Measurements from ENCODE around the gene FASN. TPM values are rescaled to one million over a fixed set of nuclear protein-coding genes. Genes with fewer than 3 reads are reported as not detected.

Gene FASN
- total RNA-seq, 2 experiments from 2014 or later = 255 to 261 TPM

GRCh38 chr17:82127704-82128103, 29.7 kb upstream of the FASN start:
- Mint-ChIP-seq H3K27ac (peak overlapping the region; percentile 98), H3K36me3 (ENCODE audit: low read depth) (peaks cover 16% of the 10 kb centered on the region), H3K9me3 (ENCODE audit: insufficient read depth) (no peaks in the 10 kb centered on the region), H3K27me3 (ENCODE audit: low read depth) (no peaks in the 10 kb centered on the region), H3K4me1 (ENCODE audit: low read depth) (peaks cover 49% of the 10 kb centered on the region), H3K4me3 (peak overlapping the region; percentile 70)
- ChIA-PET CTCF (interaction anchor here (0.5 to 2.2 kb wide), 8 partner anchors 10 to 203 kb away, joined by 3 to 16 read pairs (median 4); no protein-coding TSS in a partner anchor), POLR2A (interaction anchor here (0.6 to 2.0 kb wide), 6 partner anchors 10 to 101 kb away, joined by 3 to 7 read pairs (median 3); partner anchors contain the start of genes FASN and SLC16A3)
- peak; percentile 9 for ATAC-seq
- peak; percentile 57 for DNase-seq

- ATAC-seq (peak; percentile 37), DNase-seq (no peak)
- peaks cover 53% of the 10 kb centered on the region for H3K4me1 Mint-ChIP-seq (ENCODE audit: low read depth)
- POLR2A ChIA-PET = interaction anchor here (0.6 to 2.0 kb wide), 8 partner anchors 10 to 101 kb away, joined by 3 to 7 read pairs (median 4); partner anchors contain the start of genes FASN and SLC16A3
- H3K27me3 Mint-ChIP-seq (ENCODE audit: low read depth) = no peaks in the 10 kb centered on the region
- peak overlapping the region; percentile 98 for H3K27ac Mint-ChIP-seq
- H3K9me3 Mint-ChIP-seq (ENCODE audit: insufficient read depth) = no peaks in the 10 kb centered on the region
- CTCF ChIA-PET = interaction anchor here (0.9 to 2.2 kb wide), 15 partner anchors 9 to 177 kb away, joined by 3 to 16 read pairs (median 4); partner anchors contain the start of gene DCXR
- H3K4me3 Mint-ChIP-seq = peak overlapping the region; percentile 70
- H3K36me3 Mint-ChIP-seq (ENCODE audit: low read depth) = peaks cover 17% of the 10 kb centered on the region
Measured at GRCh38 chr17:82127315-82127595, 29.2 kb upstream of the FASN start.

GRCh38 chr17:82126556-82127314, 28.7 kb upstream of the FASN start:
- ChIA-PET POLR2A (interaction anchor here (0.8 to 2.0 kb wide), 7 partner anchors 11 to 102 kb away, joined by 3 to 7 read pairs (median 5); partner anchors contain the start of genes FASN and SLC16A3), CTCF (interaction anchor here (0.9 to 2.2 kb wide), 16 partner anchors 10 to 177 kb away, joined by 3 to 16 read pairs (median 4); partner anchors contain the start of gene DCXR)
- H3K4me3 Mint-ChIP-seq = peak overlapping the region; percentile 70
- peak overlapping the region; percentile 98 for H3K27ac Mint-ChIP-seq
- H3K4me1 Mint-ChIP-seq (ENCODE audit: low read depth) = peaks cover 59% of the 10 kb centered on the region
- peaks cover 20% of the 10 kb centered on the region for H3K36me3 Mint-ChIP-seq (ENCODE audit: low read depth)
- DNase-seq (peak; percentile 92), ATAC-seq (peak; percentile 93)
- no peaks in the 10 kb centered on the region for H3K9me3 Mint-ChIP-seq (ENCODE audit: insufficient read depth)
- H3K27me3 Mint-ChIP-seq (ENCODE audit: low read depth) = no peaks in the 10 kb centered on the region

- H3K4me1 Mint-ChIP-seq (ENCODE audit: low read depth) = peaks cover 79% of the 10 kb centered on the region
- H3K36me3 Mint-ChIP-seq (ENCODE audit: low read depth) = peaks cover 21% of the 10 kb centered on the region
- peak overlapping the region; percentile 5 for H3K27ac Mint-ChIP-seq
- ChIA-PET CTCF (interaction anchor here (1.0 to 1.2 kb wide), 2 partner anchors 18 to 77 kb away, joined by 4 to 5 read pairs; no protein-coding TSS in a partner anchor), POLR2A (no interaction called here)
- ATAC-seq (no peak), DNase-seq (no peak)
- no peaks in the 10 kb centered on the region for H3K27me3 Mint-ChIP-seq (ENCODE audit: low read depth)
- no peaks in the 10 kb centered on the region for H3K9me3 Mint-ChIP-seq (ENCODE audit: insufficient read depth)
- H3K4me3 Mint-ChIP-seq = no peak overlapping the region
Measured at GRCh38 chr17:82124101-82124500, 26.1 kb upstream of the FASN start.

- peaks cover 63% of the 10 kb centered on the region for H3K4me1 Mint-ChIP-seq (ENCODE audit: low read depth)
- DNase-seq = no peak
- no peaks in the 10 kb centered on the region for H3K27me3 Mint-ChIP-seq (ENCODE audit: low read depth)
- H3K9me3 Mint-ChIP-seq (ENCODE audit: insufficient read depth) = no peaks in the 10 kb centered on the region
- CTCF ChIA-PET = interaction anchor here (0.8 to 2.7 kb wide), 7 partner anchors 14 to 85 kb away, joined by 3 to 19 read pairs (median 5); partner anchors contain the start of gene DCXR
- H3K4me3 Mint-ChIP-seq = peak overlapping the region; percentile 38
- peak; percentile 9 for ATAC-seq
- POLR2A ChIA-PET = interaction anchor here (0.6 to 1.2 kb wide), 3 partner anchors 39 to 252 kb away, joined by 3 read pairs; partner anchors contain the start of gene DCXR
- peak overlapping the region; percentile 93 for H3K27ac Mint-ChIP-seq
- H3K36me3 Mint-ChIP-seq (ENCODE audit: low read depth) = peaks cover 21% of the 10 kb centered on the region
Measured at GRCh38 chr17:82121660-82122629, 23.9 kb upstream of the FASN start.

GRCh38 chr17:82121246-82121645, 23.2 kb upstream of the FASN start:
- H3K36me3 Mint-ChIP-seq (ENCODE audit: low read depth) = peaks cover 21% of the 10 kb centered on the region
- no peak for ATAC-seq
- H3K27ac Mint-ChIP-seq = peak overlapping the region; percentile 93
- ChIA-PET POLR2A (interaction anchor here (0.6 to 1.2 kb wide), 2 partner anchors 40 to 251 kb away, joined by 3 read pairs; no protein-coding TSS in a partner anchor), CTCF (interaction anchor here (0.8 to 2.7 kb wide), 7 partner anchors 13 to 84 kb away, joined by 3 to 19 read pairs (median 5); partner anchors contain the start of gene DCXR)
- no peak overlapping the region for H3K4me3 Mint-ChIP-seq
- H3K9me3 Mint-ChIP-seq (ENCODE audit: insufficient read depth) = no peaks in the 10 kb centered on the region
- H3K4me1 Mint-ChIP-seq (ENCODE audit: low read depth) = peaks cover 56% of the 10 kb centered on the region
- no peak for DNase-seq
- no peaks in the 10 kb centered on the region for H3K27me3 Mint-ChIP-seq (ENCODE audit: low read depth)

- Mint-ChIP-seq H3K27ac (peak overlapping the region; percentile 55), H3K27me3 (ENCODE audit: low read depth) (no peaks in the 10 kb centered on the region), H3K4me1 (ENCODE audit: low read depth) (peaks cover 47% of the 10 kb centered on the region), H3K9me3 (ENCODE audit: insufficient read depth) (no peaks in the 10 kb centered on the region), H3K36me3 (ENCODE audit: low read depth) (peaks cover 17% of the 10 kb centered on the region), H3K4me3 (no peak overlapping the region)
- DNase-seq = no peak
- ChIA-PET CTCF (interaction anchor here (1.2 to 2.7 kb wide), 5 partner anchors 12 to 80 kb away, joined by 3 to 19 read pairs (median 5); no protein-coding TSS in a partner anchor), POLR2A (no interaction called here)
- peak; percentile 57 for ATAC-seq
Measured at GRCh38 chr17:82120148-82120547, 22.1 kb upstream of the FASN start.

GRCh38 chr17:82118815-82119380, 20.9 kb upstream of the FASN start:
- Mint-ChIP-seq H3K9me3 (ENCODE audit: insufficient read depth) (no peaks in the 10 kb centered on the region), H3K27ac (no peak overlapping the region), H3K36me3 (ENCODE audit: low read depth) (peaks cover 12% of the 10 kb centered on the region), H3K4me1 (ENCODE audit: low read depth) (peaks cover 38% of the 10 kb centered on the region), H3K27me3 (ENCODE audit: low read depth) (no peaks in the 10 kb centered on the region), H3K4me3 (no peak overlapping the region)
- ATAC-seq (no peak), DNase-seq (no peak)
- ChIA-PET CTCF (interaction anchor here (1.2 kb wide), 1 partner anchor 13 kb away, joined by 4 read pairs; no protein-coding TSS in a partner anchor), POLR2A (no interaction called here)

GRCh38 chr17:82118168-82118814, 20.3 kb upstream of the FASN start:
- no peak overlapping the region for H3K4me3 Mint-ChIP-seq
- ChIA-PET CTCF (no interaction called here), POLR2A (no interaction called here)
- H3K27me3 Mint-ChIP-seq (ENCODE audit: low read depth) = no peaks in the 10 kb centered on the region
- no peak for ATAC-seq
- peaks cover 35% of the 10 kb centered on the region for H3K4me1 Mint-ChIP-seq (ENCODE audit: low read depth)
- H3K27ac Mint-ChIP-seq = no peak overlapping the region
- DNase-seq = no peak
- H3K9me3 Mint-ChIP-seq (ENCODE audit: insufficient read depth) = no peaks in the 10 kb centered on the region
- peaks cover 8% of the 10 kb centered on the region for H3K36me3 Mint-ChIP-seq (ENCODE audit: low read depth)

- no peak for DNase-seq
- Mint-ChIP-seq H3K36me3 (ENCODE audit: low read depth) (peaks cover 3% of the 10 kb centered on the region), H3K9me3 (ENCODE audit: insufficient read depth) (no peaks in the 10 kb centered on the region), H3K4me1 (ENCODE audit: low read depth) (peaks cover 30% of the 10 kb centered on the region), H3K27ac (no peak overlapping the region), H3K27me3 (ENCODE audit: low read depth) (no peaks in the 10 kb centered on the region), H3K4me3 (no peak overlapping the region)
- POLR2A ChIA-PET = no interaction called here
- no peak for ATAC-seq
- CTCF ChIA-PET = interaction anchor here (1.6 to 2.0 kb wide), 2 partner anchors 10 to 11 kb away, joined by 4 to 7 read pairs; no protein-coding TSS in a partner anchor
Measured at GRCh38 chr17:82117139-82118090, 19.4 kb upstream of the FASN start.
